ENCODE data around the gene GGA3. TPM values are rescaled to one million over a fixed set of nuclear protein-coding genes. Genes with fewer than 3 reads are reported as not detected.

The GGA3 gene
- total and polyA plus RNA-seq, 10 of the 15 experiments (the other 5 are each of a cell fraction or from before 2014, with no cell fraction given): 7.0 to 57.5 (median 34.0) TPM

- TF ChIP-seq CUX1 (IDR thresholded peaks at IDR 0.05; ENCODE audit: insufficient replicate concordance, low read depth, low read length) (no peak), USF2 (IDR thresholded peaks at IDR 0.05; ENCODE audit: borderline replicate concordance, low read depth, low read length) (no peak), ZZZ3 (IDR thresholded peaks at IDR 0.05; ENCODE audit: control insufficient read depth, insufficient read length, low read depth) (no peak), MXI1 (IDR thresholded peaks at IDR 0.05; ENCODE audit: low read depth, low read length) (no peak), RELB (IDR thresholded peaks at IDR 0.05; ENCODE audit: low read depth) (no peak), ZNF217 (IDR thresholded peaks at IDR 0.05) (no peak), SRF (IDR thresholded peaks at IDR 0.05; ENCODE audit: low read depth in 2 of 2, low read length in 2 of 2) (no peak), MTA3 (IDR thresholded peaks at IDR 0.05; ENCODE audit: borderline replicate concordance, low read length) (no peak), TCF7 (IDR thresholded peaks at IDR 0.05; ENCODE audit: borderline replicate concordance) (no peak), PBX3 (IDR thresholded peaks at IDR 0.05; ENCODE audit: insufficient replicate concordance, low read depth, low read length) (no peak), DPF2 (IDR thresholded peaks at IDR 0.05) (no peak), PML (IDR thresholded peaks at IDR 0.05; ENCODE audit: low read length) (no peak)
Measured at GRCh38 chr17:75228305-75228704, 33.1 kb downstream of the GGA3 start (continued).

Data from GM12878 (cell line).